B cell (primary cell): ENCODE data around the gene GMPS.

ENCODE experiments used
- EZH2 ChIP-seq: IDR thresholded peaks from 2 replicates; pipeline ENCODE4 v1.6.1; 2012; ENCODE audit warnings: borderline replicate concordance, low read depth, mild to moderate bottlenecking, moderate library complexity, low read length; ENCODE audit not compliant: insufficient read depth, poor library complexity, severe bottlenecking
- TF ChIP-seq, protein P1 (sequence below): fragments of 200-600 bp; IDR thresholded peaks from one replicate; pipeline ENCODE4 v1.8.0; 2022; ENCODE audit warnings: antibody characterized with exemption, mild to moderate bottlenecking

DNA sequence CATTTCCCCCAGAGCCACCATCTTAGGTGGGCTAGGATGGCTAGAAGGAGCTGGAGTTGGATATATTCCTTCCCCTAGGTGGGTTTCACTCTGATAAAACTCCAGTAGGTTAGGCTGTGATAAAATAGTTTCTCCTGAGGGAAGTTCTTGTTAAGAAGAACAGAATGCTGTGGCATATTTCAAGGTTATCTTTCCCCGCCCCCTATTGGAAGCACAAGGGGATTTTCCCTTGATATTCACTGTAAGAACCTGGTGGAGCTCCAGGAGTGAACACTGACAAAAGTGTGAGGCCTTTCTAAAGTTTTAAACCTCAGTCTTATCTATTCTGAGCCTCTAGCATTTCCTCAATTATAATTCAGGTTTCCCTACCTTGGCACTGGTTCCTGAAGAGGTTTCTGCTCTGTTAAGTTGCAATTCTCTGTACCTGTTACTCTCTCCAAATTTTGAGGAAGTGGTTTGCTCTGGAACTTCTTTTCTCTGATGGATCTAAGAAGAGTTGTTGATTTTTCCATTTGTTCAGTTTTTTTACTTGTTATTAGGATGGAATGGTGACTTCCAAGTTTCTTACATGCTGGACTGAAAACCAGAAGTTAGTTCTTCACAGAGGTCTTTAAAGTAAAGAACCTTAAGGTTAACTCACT lies 113.5 kb downstream of the GMPS start:
- TF ChIP-seq EZH2, result no peak
- TF ChIP-seq, protein P1, sequence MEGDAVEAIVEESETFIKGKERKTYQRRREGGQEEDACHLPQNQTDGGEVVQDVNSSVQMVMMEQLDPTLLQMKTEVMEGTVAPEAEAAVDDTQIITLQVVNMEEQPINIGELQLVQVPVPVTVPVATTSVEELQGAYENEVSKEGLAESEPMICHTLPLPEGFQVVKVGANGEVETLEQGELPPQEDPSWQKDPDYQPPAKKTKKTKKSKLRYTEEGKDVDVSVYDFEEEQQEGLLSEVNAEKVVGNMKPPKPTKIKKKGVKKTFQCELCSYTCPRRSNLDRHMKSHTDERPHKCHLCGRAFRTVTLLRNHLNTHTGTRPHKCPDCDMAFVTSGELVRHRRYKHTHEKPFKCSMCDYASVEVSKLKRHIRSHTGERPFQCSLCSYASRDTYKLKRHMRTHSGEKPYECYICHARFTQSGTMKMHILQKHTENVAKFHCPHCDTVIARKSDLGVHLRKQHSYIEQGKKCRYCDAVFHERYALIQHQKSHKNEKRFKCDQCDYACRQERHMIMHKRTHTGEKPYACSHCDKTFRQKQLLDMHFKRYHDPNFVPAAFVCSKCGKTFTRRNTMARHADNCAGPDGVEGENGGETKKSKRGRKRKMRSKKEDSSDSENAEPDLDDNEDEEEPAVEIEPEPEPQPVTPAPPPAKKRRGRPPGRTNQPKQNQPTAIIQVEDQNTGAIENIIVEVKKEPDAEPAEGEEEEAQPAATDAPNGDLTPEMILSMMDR, result no peak
